HG03097 (cell line): ENCODE measurements around the gene USP7.
"Not testable (repeated sequence)": the region's sequence is repeated elsewhere in the genome, so short reads cannot be mapped to it uniquely, and the experiment has no call there.

Source experiments
- ATAC-seq: cut with Tn5 transposase; IDR thresholded peaks from one replicate; pipeline ENCODE4 v1.9.1; 2021; ENCODE audit not compliant: unreplicated experiment, low FRiP score

Gene USP7

DNA sequence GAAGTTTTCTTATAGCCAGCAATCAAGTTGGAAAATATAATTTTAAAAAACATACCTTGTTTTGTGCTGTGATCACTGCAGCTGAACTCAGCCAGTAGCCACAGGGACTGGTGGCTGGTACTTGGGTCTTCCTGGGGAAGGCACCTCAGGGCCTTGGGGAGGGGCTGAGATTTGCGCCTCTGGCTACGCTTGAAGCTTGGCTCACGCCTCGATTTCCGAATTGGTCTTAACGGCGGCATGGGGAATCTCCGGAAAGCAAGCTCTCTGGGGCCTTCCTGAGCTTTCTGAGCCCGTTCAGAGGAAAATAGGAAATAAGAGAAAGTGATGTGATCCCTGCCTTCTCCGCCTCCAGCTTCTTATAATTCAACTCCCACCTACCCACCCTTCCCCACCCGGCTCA is 11.3 kb upstream of the USP7 start:
- ATAC-seq: no peak

- no peak for ATAC-seq
These were observed 9.3 kb upstream of the USP7 start for GRCh38 chr16:8972843-8973586.

- ATAC-seq: no peak
These were observed 7.7 kb upstream of the USP7 start for GRCh38 chr16:8971416-8971815.

DNA sequence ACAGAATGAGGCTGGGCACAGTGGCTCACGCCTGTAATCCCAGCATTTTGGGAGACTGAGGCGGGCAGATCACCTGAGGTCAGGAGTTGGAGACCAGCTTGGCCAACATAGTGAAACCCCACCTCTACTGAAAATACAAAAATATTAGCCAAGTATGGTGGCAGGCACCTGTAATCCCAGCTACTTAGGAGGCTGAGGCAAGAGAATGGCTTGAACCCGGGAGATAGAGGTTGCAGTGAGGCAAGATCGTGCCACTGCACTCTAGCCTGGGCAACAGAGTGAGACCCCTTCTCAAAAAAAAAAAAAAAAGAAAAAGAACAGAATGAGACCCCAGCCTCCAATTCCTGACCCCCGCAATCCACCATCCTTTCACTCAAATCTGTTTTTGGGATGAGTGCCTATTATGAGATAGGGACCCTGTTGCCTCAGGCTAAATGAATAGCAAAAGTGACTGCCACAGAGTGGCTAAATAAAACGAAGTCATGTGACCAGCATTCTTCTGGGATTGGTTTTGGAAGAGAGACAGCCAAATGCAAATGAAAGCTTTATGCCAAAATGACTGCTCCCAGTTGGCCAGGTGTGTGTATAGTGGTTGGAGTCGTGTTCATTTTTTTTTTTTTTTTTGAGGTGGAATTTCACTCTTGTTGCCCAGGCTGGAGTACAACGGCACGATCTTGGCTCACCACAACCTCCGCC is 5.6 kb upstream of the USP7 start:
- not testable (repeated sequence) for ATAC-seq

DNA sequence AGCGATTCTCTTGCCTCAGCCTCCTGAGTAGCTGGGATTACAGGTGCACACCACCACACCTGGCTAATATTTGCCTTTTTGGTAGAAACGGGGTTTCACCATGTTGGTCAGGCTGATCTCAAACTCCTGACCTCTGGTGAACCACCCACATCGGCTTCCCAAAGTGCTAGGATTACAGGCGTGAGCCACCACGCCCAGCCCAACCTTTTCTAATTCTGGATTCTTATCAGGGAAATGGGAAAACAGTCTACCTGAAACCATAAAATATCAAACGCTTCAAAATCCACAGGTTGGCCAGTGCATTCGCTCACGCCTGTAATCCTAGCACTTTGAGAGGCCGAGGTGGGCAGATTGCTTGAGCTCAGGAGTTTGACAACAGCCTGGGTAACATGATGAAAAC is 4.3 kb upstream of the USP7 start:
- ATAC-seq: not testable (repeated sequence)

DNA sequence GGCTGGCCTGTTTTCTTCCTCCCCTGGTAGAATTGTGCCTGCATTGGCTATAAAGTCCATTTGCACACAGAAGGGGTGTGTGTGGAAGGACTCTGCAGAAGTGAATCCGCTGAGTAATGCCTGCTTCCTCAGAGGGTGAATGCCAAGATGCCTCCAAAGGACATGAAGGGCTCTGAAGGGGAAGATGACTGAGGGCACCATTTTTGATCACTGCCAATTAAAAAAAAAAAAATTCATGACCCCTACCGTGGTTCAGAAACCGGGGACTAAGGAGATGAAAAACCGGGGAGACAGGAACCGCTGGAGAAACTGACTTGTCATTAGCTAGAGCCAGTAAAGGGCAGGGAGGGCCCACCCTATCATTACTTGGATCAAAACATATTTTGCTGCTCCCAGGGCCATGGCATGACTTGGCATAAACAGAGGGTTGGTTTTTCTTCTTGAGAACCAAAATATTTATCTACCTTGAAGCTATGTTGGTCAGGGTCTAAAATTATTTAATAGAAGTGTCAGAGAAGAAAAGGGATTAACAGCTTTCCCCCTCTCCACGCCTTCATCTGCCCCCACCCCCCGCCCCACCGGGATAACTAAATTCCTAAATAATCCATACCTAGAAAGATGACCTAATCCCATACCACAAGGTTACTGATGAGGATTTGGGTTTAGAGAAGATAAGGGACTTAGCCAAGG is 3.6 kb upstream of the USP7 start:
- ATAC-seq: no peak

DNA sequence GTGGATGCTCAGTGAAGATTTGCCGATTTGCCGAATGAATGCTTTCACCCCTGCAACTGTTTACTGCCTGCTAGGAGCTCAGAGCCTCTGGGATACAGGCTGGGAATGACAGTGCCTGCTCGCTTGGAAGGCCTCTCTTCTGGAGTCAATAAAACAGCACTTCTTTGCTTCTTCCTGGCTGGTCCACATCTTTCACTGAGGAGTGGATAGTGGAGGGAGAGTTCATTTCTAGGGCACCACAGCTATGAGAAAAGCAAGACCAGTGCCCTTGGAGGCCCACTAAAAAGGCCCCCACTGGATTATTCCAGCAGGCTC is 3.1 kb upstream of the USP7 start:
- no peak for ATAC-seq

- ATAC-seq: no peak
These were observed 756 bp upstream of the USP7 start for GRCh38 chr16:8964462-8964861.

- no peak for ATAC-seq
These were observed 491 bp downstream of the USP7 start for GRCh38 chr16:8963010-8963820.

GRCh38 chr16:8962393-8963009 is 1.2 kb downstream of the USP7 start:
- ATAC-seq: no peak

DNA sequence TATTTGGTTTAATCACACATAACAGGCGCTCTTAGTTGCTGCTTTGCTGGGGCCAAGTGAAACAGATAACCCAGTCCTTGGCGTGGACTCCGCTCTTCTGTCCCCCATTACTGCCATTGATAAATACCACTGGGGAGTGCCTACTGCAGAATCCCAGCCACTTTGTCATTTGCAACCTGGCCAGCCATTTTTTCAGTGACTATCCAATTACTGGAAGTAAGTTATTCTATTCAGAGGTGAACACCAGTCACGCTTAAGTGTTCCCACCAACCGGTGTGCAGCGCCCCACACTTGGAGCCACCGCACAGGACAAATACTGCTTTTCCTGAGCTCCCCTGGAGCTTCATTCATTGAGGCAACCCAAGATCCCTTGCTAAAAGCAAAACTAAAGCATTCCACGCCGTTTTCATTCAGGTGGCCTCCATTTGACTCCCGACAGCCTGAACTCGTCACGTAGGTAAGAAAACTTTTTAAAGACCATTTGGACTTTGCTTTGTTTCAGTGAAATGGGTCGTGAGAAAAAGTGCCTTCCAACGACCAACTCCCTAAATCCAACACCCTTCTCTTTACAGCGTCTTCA is 1.8 kb downstream of the USP7 start:
- no peak for ATAC-seq

- no peak for ATAC-seq
These were observed 3.0 kb downstream of the USP7 start for GRCh38 chr16:8960788-8961109.

GRCh38 chr16:8959921-8960787 is 3.6 kb downstream of the USP7 start:
- no peak for ATAC-seq

DNA sequence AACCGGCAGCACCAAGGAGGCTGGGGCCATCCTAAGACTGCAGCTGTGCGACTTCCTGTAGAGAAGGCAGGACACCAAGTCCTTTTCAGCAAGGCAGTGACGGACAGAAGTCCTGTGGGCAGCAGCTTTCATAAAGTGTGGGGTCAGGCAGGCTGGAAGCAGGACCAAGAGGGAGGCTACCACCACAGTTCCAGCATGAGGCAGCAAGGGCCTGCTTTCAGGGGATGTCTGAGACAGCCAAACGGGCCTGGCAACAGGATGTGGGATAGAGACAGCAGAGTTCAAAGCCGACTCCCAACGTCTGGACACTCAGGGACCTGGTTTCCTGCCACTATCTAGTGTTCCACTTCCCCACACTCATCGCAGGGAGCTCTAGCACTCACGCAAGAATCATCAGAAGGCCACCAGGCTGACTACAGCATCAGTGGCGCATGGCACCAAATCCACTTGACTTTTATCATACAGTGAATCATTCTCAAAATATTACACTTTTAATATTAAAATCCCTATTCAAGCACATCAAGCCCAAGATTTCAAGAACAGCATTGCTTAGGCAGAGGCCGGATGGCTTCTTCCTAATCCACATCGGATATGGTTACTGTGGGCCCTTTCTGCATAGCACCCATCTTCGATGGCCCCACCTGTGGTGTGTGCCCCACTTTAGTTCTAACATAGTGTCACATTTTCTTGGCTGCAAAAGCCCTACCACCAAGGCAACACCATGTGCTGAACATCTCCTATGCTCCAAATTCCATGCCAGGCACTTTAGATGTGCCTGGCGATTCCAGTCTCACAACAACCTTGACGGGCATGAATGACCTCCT is 5.2 kb downstream of the USP7 start:
- ATAC-seq: no peak

DNA sequence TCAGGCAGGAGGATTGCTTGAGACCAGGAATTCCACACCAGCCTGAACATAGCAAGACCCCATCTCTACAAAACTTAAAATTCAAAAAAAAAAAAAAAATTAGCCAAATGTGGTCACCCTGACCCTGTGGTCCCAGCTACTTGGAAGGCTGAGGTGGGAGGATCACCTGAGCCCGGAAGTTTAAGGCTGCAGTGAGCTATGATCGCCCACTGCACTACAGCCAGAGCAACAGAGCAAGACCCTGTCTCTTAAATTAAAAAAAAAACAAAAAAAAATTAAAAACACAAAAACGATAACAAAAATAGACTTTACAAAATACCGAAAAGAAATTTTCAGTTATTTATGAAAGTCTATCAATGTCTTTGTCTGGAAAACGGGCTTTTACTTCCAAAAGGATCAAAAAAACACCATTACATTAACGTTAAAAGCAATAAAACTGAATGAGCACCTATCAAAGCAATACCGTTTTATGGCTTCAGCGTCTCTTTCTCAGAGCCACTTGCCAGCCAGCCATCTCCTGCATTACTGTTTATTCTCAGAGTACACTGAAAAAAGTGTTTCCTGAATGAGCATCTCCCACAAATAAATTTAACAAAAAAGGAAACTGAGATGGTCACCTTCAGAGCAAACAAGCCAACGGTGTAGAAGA is 6.1 kb downstream of the USP7 start:
- ATAC-seq: no peak

DNA sequence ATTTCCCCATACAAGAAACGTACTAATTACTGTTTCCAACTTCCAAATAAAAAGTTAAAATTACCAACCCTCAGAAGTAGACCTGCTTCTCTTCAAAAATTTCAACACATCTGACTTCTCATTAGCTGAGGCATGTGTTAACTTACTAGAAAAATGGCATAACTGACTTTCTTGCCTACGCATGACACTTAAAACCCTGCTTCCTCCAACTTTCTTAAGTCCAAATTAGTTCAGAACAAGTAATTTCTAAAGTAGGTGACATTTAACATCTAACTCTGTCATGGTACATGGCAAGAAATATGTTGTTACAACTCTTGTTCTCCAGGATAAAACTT is 6.7 kb downstream of the USP7 start:
- ATAC-seq: no peak

GRCh38 chr16:8956265-8957062 is 7.2 kb downstream of the USP7 start:
- no peak for ATAC-seq

DNA sequence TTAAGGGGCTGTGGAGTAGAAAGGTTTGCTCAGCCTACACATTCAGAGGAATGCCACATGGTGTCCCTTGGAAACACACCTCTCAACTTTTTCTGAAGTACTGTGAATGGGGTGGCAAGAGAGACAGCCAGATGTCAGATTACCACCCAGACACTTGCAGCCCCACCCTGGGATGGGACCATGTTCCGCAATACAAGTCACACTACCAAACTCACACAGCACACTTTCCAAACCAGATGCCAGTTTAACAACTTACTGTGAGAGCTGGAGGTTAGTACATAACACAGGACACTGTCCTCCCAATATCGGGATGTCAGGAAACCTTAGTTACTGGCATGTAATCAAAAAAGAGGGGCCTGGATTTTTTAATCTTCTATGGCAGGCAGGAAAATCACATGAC is 7.9 kb downstream of the USP7 start:
- no peak for ATAC-seq
